ENCODE results near the gene TAF11L14. TPM values are rescaled to one million over a fixed set of nuclear protein-coding genes. Genes with fewer than 3 reads are reported as not detected.
A peak's percentile ranks its signal among the peaks of the same experiment; 100 is the strongest.
"Not testable (repeated sequence)": the region's sequence is repeated elsewhere in the genome, so short reads cannot be mapped to it uniquely, and the experiment has no call there.

Gene TAF11L14
- total and polyA plus RNA-seq, 2 experiments from 2014 or later = not detected

DNA sequence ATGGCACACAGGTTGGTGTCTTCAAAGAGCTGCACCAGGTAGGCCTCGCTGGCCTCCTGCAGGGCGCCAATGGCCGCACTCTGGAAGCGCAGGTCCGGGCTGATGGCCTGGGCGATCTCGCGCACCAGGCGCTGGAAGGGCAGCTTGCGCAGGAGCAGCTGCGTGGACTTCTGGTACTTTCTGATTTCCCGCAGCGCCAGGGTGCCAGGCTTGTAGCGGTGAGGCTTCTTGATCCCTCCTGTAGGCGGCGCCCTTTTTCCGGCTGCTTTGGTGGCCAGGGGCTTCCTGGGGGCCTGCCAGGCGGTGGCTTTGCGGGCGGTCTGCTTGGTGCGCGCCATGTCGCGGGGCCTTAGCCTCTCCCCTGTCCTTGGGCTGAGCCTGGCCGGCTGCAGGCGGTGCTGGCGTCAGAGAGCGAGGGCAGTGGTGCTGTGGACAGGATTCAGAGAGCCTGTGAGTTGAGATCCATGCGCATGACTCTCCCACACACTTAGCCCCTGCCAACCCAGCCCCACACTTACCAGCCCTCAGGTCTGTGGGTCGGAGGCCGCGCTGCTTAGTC is 21.0 kb downstream of the TAF11L14 start:
- not testable (repeated sequence) for H3F3A ChIP-seq (replicated peaks; ENCODE audit: low read depth); H3K9me3 Mint-ChIP-seq; H3K36me3 Mint-ChIP-seq (ENCODE audit: low read depth); H3K27ac Mint-ChIP-seq; H4K20me1 ChIP-seq (replicated peaks; ENCODE audit: insufficient read depth); H3K27me3 ChIP-seq (ENCODE audit: insufficient read depth); H2AFZ ChIP-seq; H3K4me3 Mint-ChIP-seq; H3K27ac ChIP-seq (ENCODE audit: low read depth); H3K4me1 ChIP-seq (ENCODE audit: insufficient read depth); H3K4me1 Mint-ChIP-seq; H3K4me3 ChIP-seq; H3K79me2 ChIP-seq (replicated peaks; ENCODE audit: insufficient read depth); H3K36me3 ChIP-seq (ENCODE audit: insufficient read depth); H3K4me2 ChIP-seq; H3K27me3 Mint-ChIP-seq (ENCODE audit: insufficient read depth, low read depth, poor library complexity); H3K9me2 ChIP-seq (ENCODE audit: insufficient read depth)
- DNase-seq (ENCODE audit: low spot score) (peak; percentile 30), ATAC-seq (peak; percentile 69)
- TF ChIP-seq, protein P1, sequence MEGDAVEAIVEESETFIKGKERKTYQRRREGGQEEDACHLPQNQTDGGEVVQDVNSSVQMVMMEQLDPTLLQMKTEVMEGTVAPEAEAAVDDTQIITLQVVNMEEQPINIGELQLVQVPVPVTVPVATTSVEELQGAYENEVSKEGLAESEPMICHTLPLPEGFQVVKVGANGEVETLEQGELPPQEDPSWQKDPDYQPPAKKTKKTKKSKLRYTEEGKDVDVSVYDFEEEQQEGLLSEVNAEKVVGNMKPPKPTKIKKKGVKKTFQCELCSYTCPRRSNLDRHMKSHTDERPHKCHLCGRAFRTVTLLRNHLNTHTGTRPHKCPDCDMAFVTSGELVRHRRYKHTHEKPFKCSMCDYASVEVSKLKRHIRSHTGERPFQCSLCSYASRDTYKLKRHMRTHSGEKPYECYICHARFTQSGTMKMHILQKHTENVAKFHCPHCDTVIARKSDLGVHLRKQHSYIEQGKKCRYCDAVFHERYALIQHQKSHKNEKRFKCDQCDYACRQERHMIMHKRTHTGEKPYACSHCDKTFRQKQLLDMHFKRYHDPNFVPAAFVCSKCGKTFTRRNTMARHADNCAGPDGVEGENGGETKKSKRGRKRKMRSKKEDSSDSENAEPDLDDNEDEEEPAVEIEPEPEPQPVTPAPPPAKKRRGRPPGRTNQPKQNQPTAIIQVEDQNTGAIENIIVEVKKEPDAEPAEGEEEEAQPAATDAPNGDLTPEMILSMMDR (conservative IDR thresholded peaks at IDR 0.05; ENCODE audit: low read depth in 2 of 2) = peak; percentile 32 to 48; a peak in 3 of 4 replicates

DNA sequence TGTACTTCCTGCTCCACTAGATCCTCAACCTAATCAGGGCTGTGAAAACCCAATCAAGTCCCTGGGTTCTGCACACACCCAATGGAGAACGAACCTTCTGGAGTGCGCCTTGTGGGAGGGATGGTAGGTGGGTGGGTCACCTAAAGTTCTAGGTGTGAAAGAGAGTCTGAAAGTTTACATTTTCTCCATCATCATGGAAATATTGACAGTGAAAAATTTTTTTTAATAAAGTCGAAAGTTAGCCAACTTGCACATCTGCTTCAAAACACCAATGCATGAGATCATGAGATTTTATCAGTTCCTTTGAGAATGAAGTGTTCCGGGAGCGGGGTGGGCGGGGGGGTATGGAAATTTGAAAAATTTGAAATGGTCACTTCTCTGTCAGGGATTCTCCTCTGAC is 21.7 kb downstream of the TAF11L14 start:
- no peaks in the 10 kb centered on the region for H3K4me1 ChIP-seq (ENCODE audit: insufficient read depth)
- no peaks in the 10 kb centered on the region for H3K4me1 Mint-ChIP-seq
- H3K36me3 ChIP-seq (ENCODE audit: insufficient read depth) = no peaks in the 10 kb centered on the region
- H3K27ac ChIP-seq (ENCODE audit: low read depth) = no peak overlapping the region
- TF ChIP-seq, protein P2, sequence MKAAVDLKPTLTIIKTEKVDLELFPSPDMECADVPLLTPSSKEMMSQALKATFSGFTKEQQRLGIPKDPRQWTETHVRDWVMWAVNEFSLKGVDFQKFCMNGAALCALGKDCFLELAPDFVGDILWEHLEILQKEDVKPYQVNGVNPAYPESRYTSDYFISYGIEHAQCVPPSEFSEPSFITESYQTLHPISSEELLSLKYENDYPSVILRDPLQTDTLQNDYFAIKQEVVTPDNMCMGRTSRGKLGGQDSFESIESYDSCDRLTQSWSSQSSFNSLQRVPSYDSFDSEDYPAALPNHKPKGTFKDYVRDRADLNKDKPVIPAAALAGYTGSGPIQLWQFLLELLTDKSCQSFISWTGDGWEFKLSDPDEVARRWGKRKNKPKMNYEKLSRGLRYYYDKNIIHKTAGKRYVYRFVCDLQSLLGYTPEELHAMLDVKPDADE (IDR thresholded peaks at IDR 0.05) = no peak
- no peaks in the 10 kb centered on the region; the same call in 1 of the 3 replicates for H3K9me3 Mint-ChIP-seq
- no peak for ATAC-seq
- no peak overlapping the region for H3K4me3 Mint-ChIP-seq
- no peaks in the 10 kb centered on the region for H3K27me3 ChIP-seq (ENCODE audit: insufficient read depth)
- H3K79me2 ChIP-seq (replicated peaks; ENCODE audit: insufficient read depth) = no peaks in the 10 kb centered on the region
- H3K27me3 Mint-ChIP-seq (ENCODE audit: insufficient read depth, low read depth, poor library complexity) = peaks cover 2% of the 10 kb centered on the region
- H3K4me2 ChIP-seq = no peak overlapping the region
- H3K9me2 ChIP-seq (ENCODE audit: insufficient read depth) = 0 out of 2 replicates have a peak, but pooled peaks cover 3% of the 10 kb centered on the region
- no peak overlapping the region for H2AFZ ChIP-seq
- H3K36me3 Mint-ChIP-seq (ENCODE audit: low read depth) = no peaks in the 10 kb centered on the region
- no peaks in the 10 kb centered on the region; the same call in 1 of the 2 replicates for H4K20me1 ChIP-seq (replicated peaks; ENCODE audit: insufficient read depth)
- no peaks in the 10 kb centered on the region for H3F3A ChIP-seq (replicated peaks; ENCODE audit: low read depth)
- H3K4me3 ChIP-seq = no peak overlapping the region
- H3K27ac Mint-ChIP-seq = no peak overlapping the region
- DNase-seq (ENCODE audit: low spot score) = no peak

DNA sequence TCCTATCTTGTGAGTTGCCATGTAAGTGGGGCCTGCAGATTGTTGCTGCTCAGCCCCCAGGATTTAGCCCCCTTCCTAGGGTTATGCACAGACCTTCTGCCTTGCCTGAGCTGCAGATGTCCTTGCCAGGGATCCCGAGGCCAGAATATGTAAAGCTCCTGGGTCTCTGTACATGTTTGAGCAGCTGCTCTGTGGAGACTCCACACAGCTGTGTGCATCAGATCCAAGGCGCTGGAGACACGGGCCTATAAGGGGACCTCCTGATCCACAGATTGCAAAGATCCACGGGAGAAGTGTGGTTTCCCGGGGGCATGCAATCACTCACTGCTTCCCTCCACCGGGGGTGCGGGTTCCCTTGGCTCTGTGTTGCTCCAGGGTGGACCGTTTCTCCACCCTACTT is 28.9 kb downstream of the TAF11L14 start:
- no peaks in the 10 kb centered on the region for H3K9me3 Mint-ChIP-seq
- Histone ChIP-seq H3F3A (replicated peaks; ENCODE audit: low read depth) (no peaks in the 10 kb centered on the region), H3K4me3 (no peak overlapping the region), H3K36me3 (ENCODE audit: insufficient read depth) (no peaks in the 10 kb centered on the region), H3K9me2 (ENCODE audit: insufficient read depth) (no peaks in the 10 kb centered on the region), H3K27me3 (ENCODE audit: insufficient read depth) (no peaks in the 10 kb centered on the region), H2AFZ (no peak overlapping the region), H4K20me1 (replicated peaks; ENCODE audit: insufficient read depth) (no peaks in the 10 kb centered on the region; the same call in 1 of the 2 replicates), H3K27ac (ENCODE audit: low read depth) (no peak overlapping the region), H3K4me2 (no peak overlapping the region), H3K4me1 (ENCODE audit: insufficient read depth) (0 out of 2 replicates have a peak, but pooled peaks cover 3% of the 10 kb centered on the region), H3K79me2 (replicated peaks; ENCODE audit: insufficient read depth) (no peaks in the 10 kb centered on the region)
- ATAC-seq (no peak), DNase-seq (ENCODE audit: low spot score) (peak; percentile 2)
- H3K27ac Mint-ChIP-seq = no peak overlapping the region
- no peak overlapping the region for H3K4me3 Mint-ChIP-seq
- peaks cover 5% of the 10 kb centered on the region for H3K27me3 Mint-ChIP-seq (ENCODE audit: insufficient read depth, low read depth, poor library complexity)
- peaks cover 23% of the 10 kb centered on the region for H3K4me1 Mint-ChIP-seq
- no peaks in the 10 kb centered on the region for H3K36me3 Mint-ChIP-seq (ENCODE audit: low read depth)
- TF ChIP-seq ZNF331 (CRISPR knock-in tag; IDR thresholded peaks at IDR 0.05; ENCODE audit: low read depth) (no peak), STAT1 (IDR thresholded peaks at IDR 0.05; ENCODE audit: unreplicated experiment) (no peak), JUNB (IDR thresholded peaks at IDR 0.05; ENCODE audit: unreplicated experiment) (no peak), EZH2phosphoT487 (IDR thresholded peaks at IDR 0.05; ENCODE audit: unreplicated experiment) (no peak), NANOG (IDR thresholded peaks at IDR 0.05; ENCODE audit: borderline replicate concordance) (no peak), EZH2 (IDR thresholded peaks at IDR 0.05; ENCODE audit: low read depth, unreplicated experiment) (no peak), POLR2AphosphoS5 (IDR thresholded peaks at IDR 0.05; ENCODE audit: low read depth) (no peak), CREB1 (CRISPR knock-in tag; IDR thresholded peaks at IDR 0.05; ENCODE audit: low read depth) (no peak)
- TF ChIP-seq, protein P3, sequence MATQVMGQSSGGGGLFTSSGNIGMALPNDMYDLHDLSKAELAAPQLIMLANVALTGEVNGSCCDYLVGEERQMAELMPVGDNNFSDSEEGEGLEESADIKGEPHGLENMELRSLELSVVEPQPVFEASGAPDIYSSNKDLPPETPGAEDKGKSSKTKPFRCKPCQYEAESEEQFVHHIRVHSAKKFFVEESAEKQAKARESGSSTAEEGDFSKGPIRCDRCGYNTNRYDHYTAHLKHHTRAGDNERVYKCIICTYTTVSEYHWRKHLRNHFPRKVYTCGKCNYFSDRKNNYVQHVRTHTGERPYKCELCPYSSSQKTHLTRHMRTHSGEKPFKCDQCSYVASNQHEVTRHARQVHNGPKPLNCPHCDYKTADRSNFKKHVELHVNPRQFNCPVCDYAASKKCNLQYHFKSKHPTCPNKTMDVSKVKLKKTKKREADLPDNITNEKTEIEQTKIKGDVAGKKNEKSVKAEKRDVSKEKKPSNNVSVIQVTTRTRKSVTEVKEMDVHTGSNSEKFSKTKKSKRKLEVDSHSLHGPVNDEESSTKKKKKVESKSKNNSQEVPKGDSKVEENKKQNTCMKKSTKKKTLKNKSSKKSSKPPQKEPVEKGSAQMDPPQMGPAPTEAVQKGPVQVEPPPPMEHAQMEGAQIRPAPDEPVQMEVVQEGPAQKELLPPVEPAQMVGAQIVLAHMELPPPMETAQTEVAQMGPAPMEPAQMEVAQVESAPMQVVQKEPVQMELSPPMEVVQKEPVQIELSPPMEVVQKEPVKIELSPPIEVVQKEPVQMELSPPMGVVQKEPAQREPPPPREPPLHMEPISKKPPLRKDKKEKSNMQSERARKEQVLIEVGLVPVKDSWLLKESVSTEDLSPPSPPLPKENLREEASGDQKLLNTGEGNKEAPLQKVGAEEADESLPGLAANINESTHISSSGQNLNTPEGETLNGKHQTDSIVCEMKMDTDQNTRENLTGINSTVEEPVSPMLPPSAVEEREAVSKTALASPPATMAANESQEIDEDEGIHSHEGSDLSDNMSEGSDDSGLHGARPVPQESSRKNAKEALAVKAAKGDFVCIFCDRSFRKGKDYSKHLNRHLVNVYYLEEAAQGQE (IDR thresholded peaks at IDR 0.05; ENCODE audit: unreplicated experiment) = no peak
- TF ChIP-seq, protein P2 (IDR thresholded peaks at IDR 0.05) = no peak
